DND-41 (cell line): ENCODE results near the gene FRY.

Experiments
- ATAC-seq: fragments of 200-7000 bp; cut with Tn5 transposase; 3 replicates; pipeline ENCODE4 v1.9.1; 2021; ENCODE audit warnings: low read depth; ENCODE audit not compliant: insufficient read depth
- DNase-seq: peaks from one replicate; pipeline ENCODE4 v3.0.0-alpha.2; 2020
- H2AFZ ChIP-seq: 2 replicates; pipeline ENCODE4 v1.6.0; 2012; ENCODE audit warnings: low read depth, low read length
- H3K27ac ChIP-seq: 2 replicates; pipeline ENCODE4 v1.5.1; 2012; ENCODE audit warnings: low read length, inconsistent platforms
- H3K27me3 ChIP-seq: fragments of 200-600 bp; sonication (generic); 2 replicates; pipeline ENCODE4 v1.6.0; 2012; ENCODE audit warnings: low read length, mild to moderate bottlenecking, inconsistent platforms; ENCODE audit not compliant: insufficient read depth, poor library complexity
- H3K36me3 ChIP-seq: 2 replicates; pipeline ENCODE4 v1.5.1; 2012; ENCODE audit warnings: low read length, inconsistent platforms; ENCODE audit not compliant: insufficient read depth
- H3K4me1 ChIP-seq: 2 replicates; pipeline ENCODE4 v1.5.1; 2012; ENCODE audit warnings: mild to moderate bottlenecking, low read length; ENCODE audit not compliant: insufficient read depth
- H3K4me2 ChIP-seq: 2 replicates; pipeline ENCODE4 v1.6.0; 2012; ENCODE audit warnings: mild to moderate bottlenecking, moderate library complexity, low read length, inconsistent platforms; ENCODE audit not compliant: insufficient read depth
- H3K4me3 ChIP-seq, 2 experiments: fragments of 200-600 bp in 1 of 2; shearing (Covaris generic) in 1 of 2; 2 replicates each; pipeline ENCODE4 v1.5.1; 2012 to 2016; ENCODE audit warnings: inconsistent platforms in 2 of 2, low read length in 2 of 2, mild to moderate bottlenecking in 2 of 2, low read depth in 1 of 2, moderate library complexity in 1 of 2
- H3K79me2 ChIP-seq: 2 replicates; pipeline ENCODE4 v1.6.0; 2012; ENCODE audit warnings: low read length, inconsistent platforms; ENCODE audit not compliant: insufficient read depth
- H3K9ac ChIP-seq: 2 replicates; pipeline ENCODE4 v1.6.0; 2012; ENCODE audit warnings: low read depth, mild to moderate bottlenecking, inconsistent platforms, low read length, moderate library complexity
- H3K9me3 ChIP-seq: 2 replicates; pipeline ENCODE4 v1.5.1; 2012; ENCODE audit warnings: low read length, moderate library complexity, mild to moderate bottlenecking, inconsistent platforms; ENCODE audit not compliant: insufficient read depth, severe bottlenecking
- H4K20me1 ChIP-seq: 2 replicates; pipeline ENCODE4 v1.6.0; 2012; ENCODE audit warnings: low read length; ENCODE audit not compliant: insufficient read depth
- CTCF ChIP-seq: IDR thresholded peaks from 2 replicates; pipeline ENCODE4 v1.5.1; 2012; ENCODE audit warnings: borderline replicate concordance, low read length, moderate library complexity, mild to moderate bottlenecking; ENCODE audit not compliant: poor library complexity, severe bottlenecking; ENCODE audit errors: extremely low read depth
- EZH2 ChIP-seq: IDR thresholded peaks from 3 replicates; pipeline ENCODE4 v1.6.1; 2012; ENCODE audit warnings: borderline replicate concordance, low read depth, mild to moderate bottlenecking, moderate library complexity, low read length, inconsistent platforms; ENCODE audit not compliant: severe bottlenecking

Gene FRY

GRCh38 chr13:32033744-32034143 lies 2.2 kb downstream of the FRY start:
- Histone ChIP-seq H3K36me3 (no peaks in the 10 kb centered on the region), H2AFZ (no peak overlapping the region), H3K27ac (no peak overlapping the region), H3K4me1 (peaks cover 12% of the 10 kb centered on the region), H4K20me1 (no peaks in the 10 kb centered on the region), H3K27me3 (peaks cover 56% of the 10 kb centered on the region), H3K9me3 (no peaks in the 10 kb centered on the region), H3K4me3 (no peak overlapping the region), H3K4me2 (no peak overlapping the region), H3K79me2 (no peaks in the 10 kb centered on the region), H3K9ac (no peak overlapping the region)
- TF ChIP-seq EZH2 (no peak), CTCF (no peak)
- DNase-seq (no peak), ATAC-seq (no peak)

- Histone ChIP-seq H3K4me3 (no peak overlapping the region), H4K20me1 (no peaks in the 10 kb centered on the region), H3K27me3 (peaks cover 46% of the 10 kb centered on the region), H3K9ac (no peak overlapping the region), H2AFZ (no peak overlapping the region), H3K27ac (no peak overlapping the region), H3K36me3 (no peaks in the 10 kb centered on the region), H3K9me3 (no peaks in the 10 kb centered on the region), H3K4me2 (no peak overlapping the region), H3K79me2 (no peaks in the 10 kb centered on the region), H3K4me1 (peaks cover 10% of the 10 kb centered on the region)
- ATAC-seq (no peak), DNase-seq (no peak)
- no peak for TF ChIP-seq EZH2
- TF ChIP-seq CTCF: no peak
These were observed 4.1 kb downstream of the FRY start for GRCh38 chr13:32035716-32036115.

- no peak overlapping the region for H3K9ac ChIP-seq
- H3K79me2 ChIP-seq: no peaks in the 10 kb centered on the region
- TF ChIP-seq EZH2 (no peak), CTCF (no peak)
- H2AFZ ChIP-seq: no peak overlapping the region
- no peak overlapping the region for H3K27ac ChIP-seq
- DNase-seq (no peak), ATAC-seq (no peak)
- H3K4me3 ChIP-seq: no peak overlapping the region
- no peaks in the 10 kb centered on the region for H3K9me3 ChIP-seq
- peaks cover 5% of the 10 kb centered on the region for H3K4me1 ChIP-seq
- H4K20me1 ChIP-seq: no peaks in the 10 kb centered on the region
- peaks cover 41% of the 10 kb centered on the region for H3K27me3 ChIP-seq
- no peaks in the 10 kb centered on the region for H3K36me3 ChIP-seq
- no peak overlapping the region for H3K4me2 ChIP-seq
These were observed 4.6 kb downstream of the FRY start for GRCh38 chr13:32036126-32036695.

GRCh38 chr13:32036757-32037156 lies 5.2 kb downstream of the FRY start:
- no peak for DNase-seq

More at GRCh38 chr13:32036757-32037156, 5.2 kb downstream of the FRY start:
- no peaks in the 10 kb centered on the region for H4K20me1 ChIP-seq
- no peak for TF ChIP-seq CTCF
- no peak for TF ChIP-seq EZH2
- no peak overlapping the region for H2AFZ ChIP-seq
- no peak overlapping the region for H3K4me3 ChIP-seq
- no peaks in the 10 kb centered on the region for H3K79me2 ChIP-seq
- no peak overlapping the region for H3K4me2 ChIP-seq
- no peak overlapping the region for H3K27ac ChIP-seq
- H3K27me3 ChIP-seq: peaks cover 39% of the 10 kb centered on the region
- H3K9me3 ChIP-seq: no peaks in the 10 kb centered on the region
- no peaks in the 10 kb centered on the region for H3K36me3 ChIP-seq
- no peak for ATAC-seq
- no peak overlapping the region for H3K9ac ChIP-seq
- no peaks in the 10 kb centered on the region for H3K4me1 ChIP-seq
